PC-3 (cell line): ENCODE measurements around the gene SLC30A7.

Source experiments
- CTCF ChIP-seq: fragments of 300-600 bp; sonication (generic); conservative IDR thresholded peaks from 2 replicates; pipeline ENCODE4 v1.5.1; 2017; ENCODE audit warnings: antibody characterized with exemption, low read depth, mild to moderate bottlenecking, low read length
- EZH2 ChIP-seq: fragments of 300-600 bp; sonication (generic); IDR thresholded peaks from one replicate; pipeline ENCODE4 v1.6.1; 2017; ENCODE audit warnings: antibody characterized with exemption, mild to moderate bottlenecking, low read length; ENCODE audit not compliant: unreplicated experiment
- EZH2phosphoT487 ChIP-seq: fragments of 300-600 bp; sonication (generic); IDR thresholded peaks from 2 replicates; pipeline ENCODE4 v1.6.1; 2018; ENCODE audit warnings: mild to moderate bottlenecking, antibody characterized with exemption, low read length, borderline replicate concordance

- no peak for TF ChIP-seq CTCF
- TF ChIP-seq EZH2: no peak
- no peak for TF ChIP-seq EZH2phosphoT487
These were observed 16.5 kb upstream of the SLC30A7 start for GRCh38 chr1:100879422-100879821.
